Hepatocyte (in vitro differentiated cells): ENCODE data around the gene TUSC7.

ENCODE experiments used
- EZH2 ChIP-seq: fragments of 200-600 bp; sonication (generic); IDR thresholded peaks from 2 replicates; pipeline ENCODE4 v1.6.1; 2016; ENCODE audit warnings: antibody characterized with exemption, mild to moderate bottlenecking, borderline replicate concordance
- EZH2phosphoT487 ChIP-seq: fragments of 200-600 bp; sonication (generic); IDR thresholded peaks from one replicate; pipeline ENCODE4 v1.6.1; 2018; ENCODE audit warnings: antibody characterized with exemption, mild to moderate bottlenecking, low read depth, moderate library complexity; ENCODE audit not compliant: unreplicated experiment, severe bottlenecking
- TF ChIP-seq, protein P1 (sequence below): fragments of 200-600 bp; sonication (generic); IDR thresholded peaks from 2 replicates; pipeline ENCODE4 v1.5.1; 2016; ENCODE audit warnings: antibody characterized with exemption, mild to moderate bottlenecking; ENCODE audit not compliant: poor library complexity

DNA sequence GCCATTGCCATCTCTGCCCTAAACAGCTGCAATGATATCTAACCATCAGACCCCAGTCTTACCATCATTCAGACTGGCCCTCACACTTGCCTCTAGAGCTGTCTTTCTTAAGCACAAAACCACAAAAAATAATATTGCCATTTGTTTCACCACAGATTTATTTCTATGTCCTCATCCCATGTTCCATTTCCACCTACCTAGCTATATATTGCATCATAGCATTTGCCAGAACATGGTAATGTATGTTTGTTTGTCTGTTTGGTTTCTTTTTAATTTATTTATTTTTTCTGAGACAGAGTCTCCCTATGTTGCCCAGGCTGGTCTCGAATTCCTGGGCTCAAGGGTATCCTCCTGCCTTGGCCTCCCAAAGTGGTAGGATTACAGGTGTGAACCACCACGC, 18.5 kb upstream of the TUSC7 start:
- TF ChIP-seq EZH2phosphoT487 (no peak), EZH2 (no peak)
- TF ChIP-seq, protein P1, sequence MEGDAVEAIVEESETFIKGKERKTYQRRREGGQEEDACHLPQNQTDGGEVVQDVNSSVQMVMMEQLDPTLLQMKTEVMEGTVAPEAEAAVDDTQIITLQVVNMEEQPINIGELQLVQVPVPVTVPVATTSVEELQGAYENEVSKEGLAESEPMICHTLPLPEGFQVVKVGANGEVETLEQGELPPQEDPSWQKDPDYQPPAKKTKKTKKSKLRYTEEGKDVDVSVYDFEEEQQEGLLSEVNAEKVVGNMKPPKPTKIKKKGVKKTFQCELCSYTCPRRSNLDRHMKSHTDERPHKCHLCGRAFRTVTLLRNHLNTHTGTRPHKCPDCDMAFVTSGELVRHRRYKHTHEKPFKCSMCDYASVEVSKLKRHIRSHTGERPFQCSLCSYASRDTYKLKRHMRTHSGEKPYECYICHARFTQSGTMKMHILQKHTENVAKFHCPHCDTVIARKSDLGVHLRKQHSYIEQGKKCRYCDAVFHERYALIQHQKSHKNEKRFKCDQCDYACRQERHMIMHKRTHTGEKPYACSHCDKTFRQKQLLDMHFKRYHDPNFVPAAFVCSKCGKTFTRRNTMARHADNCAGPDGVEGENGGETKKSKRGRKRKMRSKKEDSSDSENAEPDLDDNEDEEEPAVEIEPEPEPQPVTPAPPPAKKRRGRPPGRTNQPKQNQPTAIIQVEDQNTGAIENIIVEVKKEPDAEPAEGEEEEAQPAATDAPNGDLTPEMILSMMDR, result no peak
